ENCODE measurements around the gene VEPH1.

GRCh38 chr3:157333551-157333991 is 169.6 kb downstream of the VEPH1 start:
- TF ChIP-seq CTCF (IDR thresholded peaks at IDR 0.05) (no peak), POLR2A (IDR thresholded peaks at IDR 0.05) (no peak)

All from testis (tissue), 2 donors.